SK-N-SH (cell line): Measurements from ENCODE around the gene SLC2A9. TPM values are rescaled to one million over a fixed set of nuclear protein-coding genes. Genes with fewer than 3 reads are reported as not detected.

ENCODE experiments used
- CTCF ChIA-PET: fragments of 300-600, 350-600 bp; formaldehyde crosslinking; extraction: SDS; loops from one replicate; lab custom pipeline; 2021; lab: Yijun Ruan, JAX
- POLR2A ChIA-PET: fragments of 350-600 bp; sonication (Branson Sonifier 250); formaldehyde crosslinking; extraction: SDS; loops from one replicate; lab custom pipeline; 2020; ENCODE audit warnings: antibody characterized with exemption, inconsistent platforms; lab: Yijun Ruan, JAX
- DNase-seq: peaks from one replicate; pipeline ENCODE4 v3.0.0; 2012
- H2AFZ ChIP-seq: fragments of 200-600 bp; sonication (generic); 2 replicates; pipeline ENCODE4 v1.8.1; 2016; ENCODE audit warnings: antibody characterized with exemption, mild to moderate bottlenecking, low read depth
- H3F3A ChIP-seq: fragments of 200-600 bp; sonication (generic); replicated peaks from 2 replicates; pipeline ENCODE3; 2016; ENCODE audit warnings: antibody characterized with exemption, mild to moderate bottlenecking; ENCODE audit not compliant: insufficient read depth
- H3K27ac ChIP-seq, 2 experiments: fragments of 200-500 bp in 1 of 2; fragments of 200-600 bp in 1 of 2; sonication (Bioruptor generic) in 1 of 2; sonication (generic), shearing (Covaris generic) in 1 of 2; 2 replicates each; pipeline versions ENCODE4 v1.5.1 to v1.6.1; 2014 to 2016; ENCODE audit warnings: low read depth in 2 of 2, inconsistent platforms in 1 of 2, low read length in 1 of 2, mild to moderate bottlenecking in 1 of 2, mixed read lengths in 1 of 2
- H3K27me3 ChIP-seq: fragments of 200-600 bp; sonication (generic), shearing (Covaris generic); 2 replicates; pipeline ENCODE4 v1.6.1; 2016; ENCODE audit warnings: mixed run types; ENCODE audit not compliant: insufficient read depth
- H3K36me3 ChIP-seq, 2 experiments: fragments of 200-500 bp in 1 of 2; fragments of 200-600 bp in 1 of 2; sonication (Bioruptor generic) in 1 of 2; sonication (generic) in 1 of 2; replicated peaks in 1 of 2; 2 replicates each; pipeline versions ENCODE3 to v1.5.1; 2014 to 2016; ENCODE audit warnings: low read length in 1 of 2, mild to moderate bottlenecking in 1 of 2; ENCODE audit not compliant: insufficient read depth in 2 of 2, control insufficient read depth in 1 of 2
- H3K4me1 ChIP-seq, 2 experiments: fragments of 200-500 bp in 1 of 2; fragments of 200-600 bp in 1 of 2; sonication (Bioruptor generic) in 1 of 2; sonication (generic), shearing (Covaris generic) in 1 of 2; 2 replicates each; pipeline versions ENCODE4 v1.5.1 to v1.6.1; 2014 to 2016; ENCODE audit warnings: low read depth in 1 of 2, low read length in 1 of 2, mixed run types in 1 of 2; ENCODE audit not compliant: insufficient read depth in 2 of 2, control insufficient read depth in 1 of 2
- H3K4me2 ChIP-seq: fragments of 200-600 bp; sonication (generic), shearing (Covaris generic); 2 replicates; pipeline ENCODE4 v1.6.1; 2017; ENCODE audit warnings: mixed run types
- H3K4me3 ChIP-seq, 2 experiments: fragments of 200-500 bp in 1 of 2; fragments of 200-600 bp in 1 of 2; sonication (Bioruptor generic) in 1 of 2; sonication (generic), shearing (Covaris generic) in 1 of 2; 2 replicates each; pipeline versions ENCODE4 v1.5.1 to v1.8.1; 2014 to 2016; ENCODE audit warnings: low read depth in 2 of 2, inconsistent platforms in 1 of 2, low read length in 1 of 2, mild to moderate bottlenecking in 1 of 2, mixed read lengths in 1 of 2, moderate library complexity in 1 of 2
- H3K79me2 ChIP-seq: fragments of 200-600 bp; sonication (generic); 2 replicates; pipeline ENCODE4 v1.8.1; 2017; ENCODE audit warnings: mild to moderate bottlenecking; ENCODE audit not compliant: insufficient read depth
- H3K9ac ChIP-seq: fragments of 200-600 bp; sonication (generic); 2 replicates; pipeline ENCODE4 v1.6.1; 2017; ENCODE audit warnings: mixed run types
- H3K9me2 ChIP-seq: fragments of 200-600 bp; sonication (generic); 2 replicates; pipeline ENCODE4 v1.6.1; 2017; ENCODE audit warnings: mixed run types
- H3K9me3 ChIP-seq: fragments of 200-600 bp; sonication (generic); 2 replicates; pipeline ENCODE4 v1.6.1; 2017; ENCODE audit warnings: mixed run types, mild to moderate bottlenecking, moderate library complexity
- H4K20me1 ChIP-seq: fragments of 200-600 bp; sonication (generic); 2 replicates; pipeline ENCODE4 v1.6.1; 2017; ENCODE audit warnings: mild to moderate bottlenecking, mixed run types; ENCODE audit not compliant: insufficient read depth
- CHD2 ChIP-seq: fragments of 150-350 bp; IDR thresholded peaks from 2 replicates; pipeline ENCODE4 v1.6.1; 2018; ENCODE audit warnings: low read length; ENCODE audit not compliant: partially characterized antibody
- FOSL2 ChIP-seq: IDR thresholded peaks from 2 replicates; pipeline ENCODE4 v1.4.0; 2012; ENCODE audit warnings: low read depth, mild to moderate bottlenecking, moderate library complexity, borderline replicate concordance
- GATA2 ChIP-seq: sonication (generic); formaldehyde crosslinking; IDR thresholded peaks from 2 replicates; pipeline ENCODE4 v1.5.0; 2020; ENCODE audit warnings: mild to moderate bottlenecking, missing genetic modification reagents
- JUND ChIP-seq: IDR thresholded peaks from 2 replicates; pipeline ENCODE4 v1.4.0; 2012
- MAX ChIP-seq: IDR thresholded peaks from 2 replicates; pipeline ENCODE4 v1.4.0; 2012; ENCODE audit warnings: low read depth
- MEF2A ChIP-seq: IDR thresholded peaks from 2 replicates; pipeline ENCODE4 v1.4.0; 2012; ENCODE audit warnings: low read depth, borderline replicate concordance
- MXI1 ChIP-seq: IDR thresholded peaks from 2 replicates; pipeline ENCODE4 v1.6.1; 2012; ENCODE audit warnings: mild to moderate bottlenecking, low read depth, low read length, improper control_type of control experiment
- NRF1 ChIP-seq: IDR thresholded peaks from 2 replicates; pipeline ENCODE4 v1.6.1; 2012; ENCODE audit warnings: low read depth, mild to moderate bottlenecking, low read length
- RAD21 ChIP-seq: IDR thresholded peaks from 2 replicates; pipeline ENCODE4 v1.6.1; 2012; ENCODE audit warnings: mild to moderate bottlenecking, low read length
- TAF1 ChIP-seq: IDR thresholded peaks from 2 replicates; pipeline ENCODE4 v1.6.1; 2012; ENCODE audit warnings: low read depth, mild to moderate bottlenecking, low read length, moderate library complexity, borderline replicate concordance
- TCF12 ChIP-seq: IDR thresholded peaks from 2 replicates; pipeline ENCODE4 v1.4.0; 2012
- YY1 ChIP-seq: IDR thresholded peaks from 2 replicates; pipeline ENCODE4 v1.4.0; 2012; ENCODE audit warnings: low read depth, mild to moderate bottlenecking
- WGBS: methylation state at CpG from one replicate; pipeline ENCODE4 v1.1.6; 2017; ENCODE audit warnings: low lambda C conversion rate; 5-methylcytosine and 5-hydroxymethylcytosine counted together
- polyA plus RNA-seq, 3 experiments: library from polyadenylated mRNA; depleted of rRNA; stranded (reverse); fragments of >200 nt; gene quantifications; 2 replicates each; pipeline ENCODE4 v1.2.3, GENCODE V29; 2012
- TF ChIP-seq, protein P1 (sequence below): IDR thresholded peaks from 2 replicates; pipeline ENCODE4 v1.6.1; 2012; ENCODE audit warnings: mild to moderate bottlenecking, low read depth, low read length, moderate library complexity
- TF ChIP-seq, protein P2 (sequence below): fragments of 200-600 bp; sonication (generic); IDR thresholded peaks from 2 replicates; pipeline ENCODE4 v1.6.1; 2017; ENCODE audit warnings: antibody characterized with exemption, mild to moderate bottlenecking, moderate library complexity

Gene SLC2A9
- polyA plus RNA-seq, 1 of the 3 experiments (the other 2 are of a cell fraction): not detected

- H3K9me2 ChIP-seq: no peaks in the 10 kb centered on the region
- no peaks in the 10 kb centered on the region for H3K9me3 ChIP-seq
- no peaks in the 10 kb centered on the region for H4K20me1 ChIP-seq
- peaks cover 0 to 19% of the 10 kb centered on the region in 2 experiments; a peak in 2 of 4 replicates for H3K4me1 ChIP-seq
- no peak overlapping the region for H3K27ac ChIP-seq
- H3F3A ChIP-seq: no peaks in the 10 kb centered on the region
- no peak overlapping the region for H3K9ac ChIP-seq
- WGBS: 39% methylated on average over 6 of the region's 6 CpGs
- CTCF ChIA-PET: interaction anchor here (0.7 to 12.7 kb wide), 32 partner anchors 9 to 448 kb away, joined by 3 to 205 read pairs (median 4); no protein-coding TSS in a partner anchor
- no peaks in the 10 kb centered on the region for H3K79me2 ChIP-seq
- no peaks in the 10 kb centered on the region for H3K36me3 ChIP-seq
- H3K27me3 ChIP-seq: no peaks in the 10 kb centered on the region
- POLR2A ChIA-PET: no interaction called here
- TF ChIP-seq RAD21: peak; percentile 48
- TF ChIP-seq, protein P1, sequence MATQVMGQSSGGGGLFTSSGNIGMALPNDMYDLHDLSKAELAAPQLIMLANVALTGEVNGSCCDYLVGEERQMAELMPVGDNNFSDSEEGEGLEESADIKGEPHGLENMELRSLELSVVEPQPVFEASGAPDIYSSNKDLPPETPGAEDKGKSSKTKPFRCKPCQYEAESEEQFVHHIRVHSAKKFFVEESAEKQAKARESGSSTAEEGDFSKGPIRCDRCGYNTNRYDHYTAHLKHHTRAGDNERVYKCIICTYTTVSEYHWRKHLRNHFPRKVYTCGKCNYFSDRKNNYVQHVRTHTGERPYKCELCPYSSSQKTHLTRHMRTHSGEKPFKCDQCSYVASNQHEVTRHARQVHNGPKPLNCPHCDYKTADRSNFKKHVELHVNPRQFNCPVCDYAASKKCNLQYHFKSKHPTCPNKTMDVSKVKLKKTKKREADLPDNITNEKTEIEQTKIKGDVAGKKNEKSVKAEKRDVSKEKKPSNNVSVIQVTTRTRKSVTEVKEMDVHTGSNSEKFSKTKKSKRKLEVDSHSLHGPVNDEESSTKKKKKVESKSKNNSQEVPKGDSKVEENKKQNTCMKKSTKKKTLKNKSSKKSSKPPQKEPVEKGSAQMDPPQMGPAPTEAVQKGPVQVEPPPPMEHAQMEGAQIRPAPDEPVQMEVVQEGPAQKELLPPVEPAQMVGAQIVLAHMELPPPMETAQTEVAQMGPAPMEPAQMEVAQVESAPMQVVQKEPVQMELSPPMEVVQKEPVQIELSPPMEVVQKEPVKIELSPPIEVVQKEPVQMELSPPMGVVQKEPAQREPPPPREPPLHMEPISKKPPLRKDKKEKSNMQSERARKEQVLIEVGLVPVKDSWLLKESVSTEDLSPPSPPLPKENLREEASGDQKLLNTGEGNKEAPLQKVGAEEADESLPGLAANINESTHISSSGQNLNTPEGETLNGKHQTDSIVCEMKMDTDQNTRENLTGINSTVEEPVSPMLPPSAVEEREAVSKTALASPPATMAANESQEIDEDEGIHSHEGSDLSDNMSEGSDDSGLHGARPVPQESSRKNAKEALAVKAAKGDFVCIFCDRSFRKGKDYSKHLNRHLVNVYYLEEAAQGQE: no peak
- DNase-seq: peak; percentile 47
- no peak overlapping the region for H3K4me2 ChIP-seq
- no peak overlapping the region for H3K4me3 ChIP-seq
- no peak overlapping the region for H2AFZ ChIP-seq
These were observed 7.6 kb downstream of the SLC2A9 start for GRCh38 chr4:10013722-10014121.

- POLR2A ChIA-PET: no interaction called here
- Histone ChIP-seq H3K9ac (no peak overlapping the region), H3K36me3 (no peaks in the 10 kb centered on the region), H4K20me1 (no peaks in the 10 kb centered on the region), H2AFZ (no peak overlapping the region)
- TF ChIP-seq YY1: no peak
- TF ChIP-seq GATA2 (CRISPR knock-in tag): no peak
- TF ChIP-seq CHD2: no peak
- TF ChIP-seq MXI1: no peak
- TF ChIP-seq TAF1: no peak
- no peak for TF ChIP-seq MEF2A
- TF ChIP-seq, protein P2, sequence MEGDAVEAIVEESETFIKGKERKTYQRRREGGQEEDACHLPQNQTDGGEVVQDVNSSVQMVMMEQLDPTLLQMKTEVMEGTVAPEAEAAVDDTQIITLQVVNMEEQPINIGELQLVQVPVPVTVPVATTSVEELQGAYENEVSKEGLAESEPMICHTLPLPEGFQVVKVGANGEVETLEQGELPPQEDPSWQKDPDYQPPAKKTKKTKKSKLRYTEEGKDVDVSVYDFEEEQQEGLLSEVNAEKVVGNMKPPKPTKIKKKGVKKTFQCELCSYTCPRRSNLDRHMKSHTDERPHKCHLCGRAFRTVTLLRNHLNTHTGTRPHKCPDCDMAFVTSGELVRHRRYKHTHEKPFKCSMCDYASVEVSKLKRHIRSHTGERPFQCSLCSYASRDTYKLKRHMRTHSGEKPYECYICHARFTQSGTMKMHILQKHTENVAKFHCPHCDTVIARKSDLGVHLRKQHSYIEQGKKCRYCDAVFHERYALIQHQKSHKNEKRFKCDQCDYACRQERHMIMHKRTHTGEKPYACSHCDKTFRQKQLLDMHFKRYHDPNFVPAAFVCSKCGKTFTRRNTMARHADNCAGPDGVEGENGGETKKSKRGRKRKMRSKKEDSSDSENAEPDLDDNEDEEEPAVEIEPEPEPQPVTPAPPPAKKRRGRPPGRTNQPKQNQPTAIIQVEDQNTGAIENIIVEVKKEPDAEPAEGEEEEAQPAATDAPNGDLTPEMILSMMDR: no peak
- TF ChIP-seq MAX: no peak
- no peak for TF ChIP-seq TCF12
- no peak for TF ChIP-seq NRF1
- TF ChIP-seq FOSL2: no peak
- no peak for TF ChIP-seq JUND
- TF ChIP-seq, all 33 proteins: peak for 0
- CTCF ChIA-PET: interaction anchor here (1.4 to 12.7 kb wide), 2 partner anchors 113 to 249 kb away, joined by 5 to 205 read pairs; no protein-coding TSS in a partner anchor
- H3F3A ChIP-seq: no peaks in the 10 kb centered on the region
- H3K4me1 ChIP-seq: peaks cover 0 to 33% of the 10 kb centered on the region in 2 experiments; a peak in 2 of 4 replicates
- no peak overlapping the region for H3K4me3 ChIP-seq
- no peaks in the 10 kb centered on the region for H3K27me3 ChIP-seq
- no peaks in the 10 kb centered on the region for H3K79me2 ChIP-seq
- H3K9me2 ChIP-seq: no peaks in the 10 kb centered on the region
- no peak overlapping the region for H3K4me2 ChIP-seq
- H3K27ac ChIP-seq: no peak overlapping the region
- no peak for DNase-seq
- 17% methylated on average over 3 of the region's 3 CpGs for WGBS
- H3K9me3 ChIP-seq: no peaks in the 10 kb centered on the region
These were observed 9.4 kb downstream of the SLC2A9 start for GRCh38 chr4:10011885-10012284.
